GM12874 (cell line): ENCODE results near the gene MYBPC1.

Source experiments
- TF ChIP-seq, protein P1 (sequence below): IDR thresholded peaks from 2 replicates; pipeline ENCODE4 v1.5.1; 2011; ENCODE audit warnings: low read depth, mild to moderate bottlenecking, control low read depth, low read length, moderate library complexity; ENCODE audit not compliant: insufficient read depth

The MYBPC1 gene

DNA sequence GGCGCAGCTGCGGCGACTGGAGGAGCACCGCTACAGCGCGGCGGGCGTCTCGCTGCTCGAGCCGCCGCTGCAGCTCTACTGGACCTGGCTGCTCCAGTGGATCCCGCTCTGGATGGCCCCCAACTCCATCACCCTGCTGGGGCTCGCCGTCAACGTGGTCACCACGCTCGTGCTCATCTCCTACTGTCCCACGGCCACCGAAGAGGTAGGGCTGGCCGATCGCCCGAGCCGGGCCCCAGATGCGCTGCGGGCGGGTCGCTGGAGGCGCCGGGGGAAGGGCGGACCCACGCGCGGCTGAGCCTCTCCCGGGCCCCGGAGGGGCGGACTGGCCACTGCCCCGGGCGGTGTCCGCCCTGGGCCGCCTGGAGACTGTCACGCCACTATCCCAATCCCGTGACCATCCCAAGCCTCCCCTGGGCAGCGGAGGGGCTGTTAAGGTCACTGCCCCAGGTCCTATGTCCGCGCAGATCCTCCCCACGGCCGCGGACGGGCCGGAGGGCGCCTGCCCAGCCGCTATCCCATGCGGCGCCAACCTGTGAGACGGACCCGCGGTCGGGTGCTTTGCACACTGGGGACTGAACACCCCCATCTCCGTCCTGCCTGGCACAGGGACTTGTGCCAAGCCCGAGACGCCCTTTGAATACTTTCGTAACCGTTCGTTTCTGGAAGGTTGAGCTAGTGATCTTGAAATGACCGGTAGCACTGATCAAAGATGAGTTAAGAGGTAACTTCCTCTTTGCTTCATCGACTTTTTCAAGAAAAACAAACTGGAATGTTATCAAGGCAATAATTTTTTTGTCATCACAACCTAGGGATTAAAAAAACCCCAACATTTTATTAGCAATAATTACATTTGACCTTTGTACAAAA, 103.4 kb downstream of the MYBPC1 start:
- TF ChIP-seq, protein P1, sequence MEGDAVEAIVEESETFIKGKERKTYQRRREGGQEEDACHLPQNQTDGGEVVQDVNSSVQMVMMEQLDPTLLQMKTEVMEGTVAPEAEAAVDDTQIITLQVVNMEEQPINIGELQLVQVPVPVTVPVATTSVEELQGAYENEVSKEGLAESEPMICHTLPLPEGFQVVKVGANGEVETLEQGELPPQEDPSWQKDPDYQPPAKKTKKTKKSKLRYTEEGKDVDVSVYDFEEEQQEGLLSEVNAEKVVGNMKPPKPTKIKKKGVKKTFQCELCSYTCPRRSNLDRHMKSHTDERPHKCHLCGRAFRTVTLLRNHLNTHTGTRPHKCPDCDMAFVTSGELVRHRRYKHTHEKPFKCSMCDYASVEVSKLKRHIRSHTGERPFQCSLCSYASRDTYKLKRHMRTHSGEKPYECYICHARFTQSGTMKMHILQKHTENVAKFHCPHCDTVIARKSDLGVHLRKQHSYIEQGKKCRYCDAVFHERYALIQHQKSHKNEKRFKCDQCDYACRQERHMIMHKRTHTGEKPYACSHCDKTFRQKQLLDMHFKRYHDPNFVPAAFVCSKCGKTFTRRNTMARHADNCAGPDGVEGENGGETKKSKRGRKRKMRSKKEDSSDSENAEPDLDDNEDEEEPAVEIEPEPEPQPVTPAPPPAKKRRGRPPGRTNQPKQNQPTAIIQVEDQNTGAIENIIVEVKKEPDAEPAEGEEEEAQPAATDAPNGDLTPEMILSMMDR: no peak

- TF ChIP-seq, protein P1: no peak
These were observed 104.1 kb downstream of the MYBPC1 start for GRCh38 chr12:101698800-101699347.

- TF ChIP-seq, protein P1: no peak
These were observed 105.6 kb downstream of the MYBPC1 start for GRCh38 chr12:101700299-101700820.

DNA sequence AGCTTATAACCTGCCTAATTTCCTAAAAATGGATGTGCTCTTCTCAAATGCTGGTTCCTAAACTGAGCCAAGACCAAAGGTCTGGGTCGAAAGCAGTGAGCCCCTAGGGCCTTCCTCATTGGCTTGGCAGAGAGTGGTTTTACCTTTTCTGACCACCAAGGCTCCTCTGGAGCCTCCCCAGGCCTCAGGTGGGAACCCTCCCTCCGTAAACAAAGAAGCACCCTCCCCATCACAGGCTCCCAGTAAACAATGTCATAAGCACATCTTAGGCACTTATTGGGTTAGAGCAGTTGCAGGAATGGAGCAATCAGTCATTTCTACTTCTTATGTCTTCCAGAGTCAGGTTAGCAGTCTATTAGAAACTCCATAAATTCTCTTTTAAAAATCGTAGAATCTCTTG, 108.7 kb downstream of the MYBPC1 start:
- TF ChIP-seq, protein P1: no peak

DNA sequence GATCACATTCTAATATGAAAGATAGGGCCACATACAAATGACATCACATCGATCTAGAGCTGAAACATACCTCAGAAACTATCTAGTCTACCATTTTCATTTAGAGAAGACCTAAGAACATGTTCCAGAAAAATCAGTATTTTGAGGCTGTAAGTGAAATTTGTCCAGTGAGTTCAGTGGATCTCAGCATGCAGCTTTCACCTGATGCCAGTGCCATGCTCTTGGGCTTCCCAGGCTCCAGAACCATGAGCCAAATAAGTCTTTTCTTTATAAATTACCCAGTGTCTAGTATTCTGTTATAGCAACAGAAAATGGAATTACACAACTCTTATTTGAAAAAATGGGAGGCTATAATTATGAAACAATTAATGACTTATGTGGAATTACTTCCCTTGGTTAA, 111.6 kb downstream of the MYBPC1 start:
- TF ChIP-seq, protein P1: no peak

DNA sequence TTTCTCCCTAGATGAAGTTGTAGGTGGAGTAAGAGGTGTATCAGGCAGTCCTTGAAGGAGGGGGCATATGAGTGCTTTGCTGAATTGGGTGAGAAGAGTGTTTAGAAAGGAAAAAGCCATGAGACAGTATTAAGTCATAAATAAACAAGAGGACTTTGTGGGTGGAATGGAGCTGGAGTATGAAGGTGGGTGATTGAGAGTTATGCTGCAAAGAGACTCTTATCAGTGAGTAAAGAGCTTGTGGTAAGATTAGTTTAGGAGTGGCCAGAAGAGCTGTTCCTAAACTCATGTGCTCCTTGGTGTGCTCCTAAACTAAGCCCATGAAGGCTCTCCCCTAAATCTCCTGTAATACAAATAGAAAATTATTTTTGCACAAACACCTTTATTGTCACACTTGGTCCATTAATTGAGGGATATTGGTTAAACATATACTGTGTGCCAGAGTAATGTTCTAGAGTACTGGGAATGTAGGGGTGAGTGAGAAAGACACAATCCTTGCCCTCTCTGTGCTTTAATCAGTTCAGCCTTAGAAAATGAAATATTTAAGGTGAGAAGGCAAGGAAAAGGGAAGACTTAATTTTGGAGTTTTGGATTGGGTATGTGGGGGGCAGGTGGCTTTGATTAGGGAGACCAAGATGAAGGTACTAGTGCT, 112.5 kb downstream of the MYBPC1 start:
- TF ChIP-seq, protein P1: no peak

- TF ChIP-seq, protein P1: no peak
These were observed 115.5 kb downstream of the MYBPC1 start for GRCh38 chr12:101710288-101710687.
